ENCODE results near the gene ASB10.

ASB10 gene

DNA sequence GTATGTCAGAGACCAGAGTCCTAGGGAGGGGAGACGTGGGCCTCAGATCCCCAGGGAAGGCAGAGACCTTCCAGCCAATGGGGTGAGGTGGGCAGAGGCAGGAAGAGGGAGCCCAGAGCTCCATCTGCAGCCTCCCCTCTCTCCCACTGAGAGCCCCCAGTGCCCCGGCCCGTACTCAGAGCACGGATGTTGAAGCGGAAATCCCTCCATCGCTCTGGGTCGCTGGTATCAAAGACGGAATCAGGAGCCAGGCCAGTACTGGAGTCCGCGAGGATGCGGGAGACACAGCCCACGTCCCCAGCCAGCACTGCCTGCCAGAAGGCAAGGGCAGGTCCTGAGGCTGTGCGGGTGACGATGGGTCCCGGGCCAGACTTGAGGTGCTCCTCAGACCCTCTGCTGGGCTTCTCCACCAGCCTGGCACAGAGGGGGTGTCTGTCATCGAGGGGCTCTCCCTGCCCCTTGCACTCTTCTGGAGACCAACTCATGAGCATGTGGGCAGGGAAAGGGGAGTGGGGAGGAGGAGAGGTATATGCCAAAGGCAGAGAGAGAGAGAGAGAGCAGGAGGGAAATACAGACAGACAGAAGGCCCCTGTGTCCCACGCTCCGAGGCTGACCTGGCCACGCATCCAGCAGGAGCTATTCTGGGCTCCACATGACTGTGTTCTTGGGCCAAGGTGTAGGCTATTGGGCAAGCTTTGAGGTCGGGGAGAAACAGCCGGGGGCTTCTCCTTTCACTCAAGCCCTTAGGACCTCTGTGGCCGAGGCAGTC, at the start of gene ASB10:
TSS of gene ASB10 (minus strand) at position 611 of the 769 bp plus-strand sequence. CDS start at position 491, 120 bp downstream.
- no peak for FAIRE-seq

DNA sequence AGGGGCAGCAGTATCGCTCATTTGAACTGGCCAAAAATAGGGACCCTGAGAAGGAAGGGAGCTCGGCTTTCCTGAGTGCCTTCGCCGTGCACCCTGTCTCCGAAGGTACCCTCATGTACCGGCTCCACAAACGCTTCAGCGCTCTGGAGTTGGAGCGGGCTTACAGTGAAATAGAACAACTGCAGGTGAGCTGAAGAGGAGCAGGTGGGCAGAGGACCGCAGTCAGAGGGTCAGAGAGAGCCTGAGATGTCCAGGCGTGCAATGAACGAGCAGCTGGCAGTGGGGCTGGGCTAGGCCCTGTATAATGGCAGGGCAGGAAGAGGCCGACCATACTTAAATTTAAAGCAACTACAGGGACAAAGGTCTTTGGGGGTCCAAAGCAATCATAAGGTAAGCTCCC, 49.4 kb upstream of the ASB10 start:
- no peak for FAIRE-seq

DNA sequence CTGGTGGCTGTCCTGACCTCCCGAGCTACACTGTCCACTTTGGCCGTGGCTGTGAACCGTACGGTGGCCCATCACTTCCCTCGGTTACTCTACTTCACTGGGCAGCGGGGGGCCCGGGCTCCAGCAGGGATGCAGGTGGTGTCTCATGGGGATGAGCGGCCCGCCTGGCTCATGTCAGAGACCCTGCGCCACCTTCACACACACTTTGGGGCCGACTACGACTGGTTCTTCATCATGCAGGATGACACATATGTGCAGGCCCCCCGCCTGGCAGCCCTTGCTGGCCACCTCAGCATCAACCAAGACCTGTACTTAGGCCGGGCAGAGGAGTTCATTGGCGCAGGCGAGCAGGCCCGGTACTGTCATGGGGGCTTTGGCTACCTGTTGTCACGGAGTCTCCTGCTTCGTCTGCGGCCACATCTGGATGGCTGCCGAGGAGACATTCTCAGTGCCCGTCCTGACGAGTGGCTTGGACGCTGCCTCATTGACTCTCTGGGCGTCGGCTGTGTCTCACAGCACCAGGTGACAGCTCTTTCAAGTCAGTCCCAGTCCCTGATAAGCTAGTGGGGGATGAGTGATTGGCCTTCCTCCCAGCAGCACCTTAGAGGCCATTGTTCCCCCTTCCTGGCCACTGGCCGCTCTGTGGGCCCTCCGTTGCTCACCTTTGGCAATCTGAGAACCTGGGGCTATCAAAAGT, 48.2 kb upstream of the ASB10 start:
- FAIRE-seq: no peak

- FAIRE-seq: no peak
These were observed 46.8 kb upstream of the ASB10 start for GRCh38 chr7:151233804-151234203.

- FAIRE-seq: no peak
These were observed 46.1 kb upstream of the ASB10 start for GRCh38 chr7:151232917-151233701.

GRCh38 chr7:151232091-151232916, 45.3 kb upstream of the ASB10 start, which contains the start of gene CHPF2:
TSS of gene CHPF2 (plus strand) at chr7:151232483. CDS start at chr7:151234012, 1,529 bp downstream.
- FAIRE-seq: no peak

GRCh38 chr7:151231080-151231479, 44.0 kb upstream of the ASB10 start:
- FAIRE-seq: no peak

GRCh38 chr7:151229249-151229648, 42.2 kb upstream of the ASB10 start:
- no peak for FAIRE-seq

DNA sequence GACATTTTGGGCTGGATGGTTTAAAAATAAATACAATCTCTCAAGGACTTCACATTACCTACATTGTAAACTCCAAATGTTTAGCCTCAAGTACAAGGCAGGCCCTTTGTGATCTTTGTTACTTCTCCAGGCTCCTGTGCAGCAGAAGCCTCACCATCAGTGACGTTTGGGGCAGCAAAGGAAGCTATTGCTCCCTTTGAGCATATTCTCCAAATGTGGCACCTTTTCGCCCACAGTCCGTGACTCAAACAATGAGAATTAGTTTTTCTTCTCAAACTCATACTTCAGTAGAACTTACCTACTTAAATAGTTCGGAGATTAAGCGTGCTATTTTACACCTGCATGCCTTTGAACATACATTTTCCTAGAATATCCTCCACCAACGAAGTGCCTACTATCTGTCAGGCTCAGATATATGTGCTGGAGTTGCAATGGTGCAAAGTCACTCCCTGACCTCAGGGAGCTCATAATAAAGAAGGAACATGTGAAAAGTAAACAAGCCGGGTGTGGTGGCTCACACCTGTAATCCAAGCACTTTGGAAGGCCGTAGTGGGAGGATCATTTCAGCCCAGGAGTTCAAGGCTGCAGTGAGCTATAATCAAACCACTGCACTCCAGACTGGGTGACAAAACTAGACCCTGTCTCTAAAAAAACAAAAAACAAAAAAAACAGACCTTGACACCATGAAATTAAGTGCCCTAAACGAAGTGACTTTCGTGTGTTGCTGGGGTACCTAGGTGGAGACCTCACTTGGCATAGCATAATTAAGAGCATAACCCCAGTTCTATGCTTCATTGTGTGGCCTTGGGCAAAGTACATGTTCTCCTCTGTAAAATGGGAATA, 41.2 kb upstream of the ASB10 start:
- FAIRE-seq: no peak

DNA sequence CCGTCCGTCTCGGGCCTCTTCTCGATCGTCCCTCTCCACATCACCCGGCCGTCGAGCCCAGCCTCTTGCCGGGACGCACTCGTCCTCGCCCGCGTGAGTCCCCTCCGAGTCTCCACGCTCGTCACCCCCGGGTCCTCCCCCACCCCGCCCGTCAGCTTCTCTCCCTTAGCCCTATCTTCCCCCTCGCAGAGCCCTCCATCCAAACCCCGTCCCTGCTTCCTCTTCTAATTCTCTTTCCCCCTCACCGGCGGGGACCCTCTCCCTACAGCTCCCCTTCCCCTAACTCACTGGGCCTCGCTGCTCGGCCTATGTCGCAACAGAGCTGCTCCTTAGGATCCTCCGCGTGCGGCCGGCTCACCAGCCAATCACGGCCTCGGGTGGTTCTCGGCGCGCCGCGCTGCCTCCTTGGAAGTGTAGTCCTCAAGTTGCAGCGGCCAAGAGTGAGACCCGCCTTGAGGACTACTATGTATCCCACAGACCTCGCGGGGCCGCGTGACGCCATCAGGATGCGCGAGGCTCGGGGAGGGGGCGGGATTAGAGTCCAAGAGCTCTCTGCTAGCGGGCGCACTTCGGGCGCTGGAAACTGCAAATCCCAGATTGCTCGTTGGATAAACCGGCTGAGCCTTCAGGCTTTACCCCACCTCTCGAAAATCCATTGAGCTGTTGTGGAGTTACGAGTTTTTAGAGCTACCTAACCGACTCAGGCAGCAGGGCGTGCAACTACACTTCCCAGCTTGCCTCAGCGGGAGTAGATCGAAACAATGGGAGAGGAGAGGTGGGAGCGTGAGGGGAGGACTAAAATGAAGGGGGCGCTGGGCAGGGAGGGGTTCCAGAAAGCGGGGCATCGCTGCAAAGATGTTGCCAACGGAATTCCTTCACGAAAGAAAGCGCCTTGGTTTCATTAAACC, 40.1 kb upstream of the ASB10 start, which contains the start of gene ABCF2:
TSS of gene ABCF2 (minus strand) at position 331 of the 908 bp plus-strand sequence. CDS start 747 bp downstream, outside the sequence.
- FAIRE-seq: peak; percentile 96

- no peak for FAIRE-seq
These were observed 39.5 kb upstream of the ASB10 start for GRCh38 chr7:151226560-151226874.

- FAIRE-seq: no peak
These were observed 39.0 kb upstream of the ASB10 start for GRCh38 chr7:151225948-151226510.

DNA sequence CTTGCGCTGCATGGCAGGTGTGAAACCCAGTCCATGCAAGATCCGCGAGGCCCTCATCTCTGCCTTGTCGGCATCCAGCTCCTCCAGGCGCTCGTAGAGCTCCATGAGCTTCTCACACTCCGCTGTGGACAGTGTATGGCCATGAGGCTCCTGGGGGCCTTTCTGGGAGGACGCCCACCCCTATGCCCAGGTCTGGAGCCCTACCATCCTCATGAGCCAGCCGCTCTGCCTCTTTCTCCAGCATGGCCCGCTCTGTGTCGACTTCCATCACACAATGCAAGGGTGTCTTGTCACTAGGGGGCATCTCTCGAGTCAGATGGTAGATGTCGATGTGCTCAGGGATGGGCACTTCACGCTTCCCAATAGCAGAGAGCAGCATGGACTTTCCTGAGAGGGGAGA, 36.7 kb upstream of the ASB10 start:
- FAIRE-seq: no peak

- no peak for FAIRE-seq
These were observed 31.1 kb upstream of the ASB10 start for GRCh38 chr7:151218170-151218569.

- no peak for FAIRE-seq
These were observed 28.3 kb upstream of the ASB10 start for GRCh38 chr7:151215396-151215795.

GRCh38 chr7:151213826-151214225, 26.8 kb upstream of the ASB10 start:
- no peak for FAIRE-seq

DNA sequence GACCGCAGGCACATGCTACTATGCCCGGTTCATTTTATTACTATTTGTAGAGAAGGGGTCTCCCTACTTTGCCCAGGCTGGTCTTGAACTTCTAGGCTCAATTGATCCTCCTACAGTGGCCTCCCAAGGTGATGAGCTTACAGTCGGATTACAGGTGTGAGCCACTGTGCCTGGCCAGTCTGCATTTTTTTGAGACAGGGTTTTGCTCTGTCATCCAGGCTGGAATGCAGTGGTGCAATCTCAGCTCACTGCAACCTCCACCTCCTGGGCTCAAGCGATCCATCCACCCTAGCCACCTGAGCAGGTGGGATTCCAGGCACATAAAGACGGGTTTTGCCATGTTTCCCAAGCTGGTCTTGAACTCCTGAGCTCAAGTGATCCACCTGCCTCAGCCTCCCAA, 25.6 kb upstream of the ASB10 start:
- no peak for FAIRE-seq

- FAIRE-seq: no peak
These were observed 24.2 kb upstream of the ASB10 start for GRCh38 chr7:151211155-151211772.

DNA sequence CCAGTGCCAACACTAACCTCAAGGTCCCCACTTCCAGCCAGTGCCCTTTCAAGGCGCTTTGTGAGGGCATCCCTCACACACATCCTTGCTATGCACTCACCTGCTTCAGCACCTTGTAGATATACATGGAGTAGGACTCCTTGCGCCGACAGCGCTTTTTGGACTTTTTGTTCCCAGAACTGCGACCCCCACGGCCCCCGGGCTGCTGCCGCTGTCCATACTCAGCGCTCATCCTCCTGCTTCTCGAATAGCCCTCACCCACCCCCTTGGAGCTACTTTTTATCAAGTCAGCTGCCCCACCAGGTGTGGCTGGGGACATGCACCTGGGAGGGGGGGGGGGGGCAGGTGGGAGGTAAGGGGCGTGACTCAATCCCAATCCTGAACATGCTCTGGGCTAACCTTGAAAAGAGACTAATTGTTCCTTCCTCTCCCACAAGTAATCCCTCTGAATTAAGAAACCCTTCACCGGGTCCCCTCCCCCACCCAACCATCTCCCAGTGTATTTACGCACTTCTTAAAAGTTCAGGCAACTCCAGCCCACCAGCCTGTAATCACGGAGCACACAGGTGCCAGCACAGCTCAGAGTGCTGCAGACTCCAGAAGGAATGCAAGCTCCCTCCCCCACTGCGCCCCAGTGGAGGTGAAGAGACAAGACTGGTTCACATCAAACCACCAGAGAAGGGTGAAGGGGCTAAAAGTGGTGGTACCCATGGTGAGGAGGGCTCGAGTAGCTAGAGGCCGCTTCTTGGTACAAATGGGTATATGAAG, 23.2 kb upstream of the ASB10 start, which contains the start of gene H2BK1:
TSS of gene H2BK1 (minus strand) at position 402 of the 768 bp plus-strand sequence. CDS start at position 232, 170 bp downstream.
- FAIRE-seq: no peak

Measured in A204.1 (cell line).